ENCODE results near the gene ITGAX.

- TF ChIP-seq GLIS3 (CRISPR knock-in tag; IDR thresholded peaks at IDR 0.05) (no peak), ZFP3 (CRISPR knock-in tag; IDR thresholded peaks at IDR 0.05) (no peak), SNAI2 (CRISPR knock-in tag; IDR thresholded peaks at IDR 0.05) (no peak), PATZ1 (CRISPR knock-in tag; IDR thresholded peaks at IDR 0.05; ENCODE audit: borderline replicate concordance) (no peak), ESRRG (CRISPR knock-in tag; IDR thresholded peaks at IDR 0.05) (no peak), ZNF565 (CRISPR knock-in tag; conservative IDR thresholded peaks at IDR 0.05; ENCODE audit: low read depth) (no peak), CREB5 (CRISPR knock-in tag; IDR thresholded peaks at IDR 0.05; ENCODE audit: low read depth) (no peak), ARNTL (CRISPR knock-in tag; IDR thresholded peaks at IDR 0.05; ENCODE audit: borderline replicate concordance, low read depth) (no peak)
Observed at GRCh38 chr16:31429796-31430195, 74.8 kb downstream of the ITGAX start.
